NCI-H128 (cell line): ENCODE measurements around the gene RAD51B.

Experiments
- DNase-seq: peaks from one replicate; lab custom pipeline; 2025; ENCODE audit not compliant: unreplicated experiment; lab: John Stamatoyannopoulos, UW

Gene RAD51B

DNA sequence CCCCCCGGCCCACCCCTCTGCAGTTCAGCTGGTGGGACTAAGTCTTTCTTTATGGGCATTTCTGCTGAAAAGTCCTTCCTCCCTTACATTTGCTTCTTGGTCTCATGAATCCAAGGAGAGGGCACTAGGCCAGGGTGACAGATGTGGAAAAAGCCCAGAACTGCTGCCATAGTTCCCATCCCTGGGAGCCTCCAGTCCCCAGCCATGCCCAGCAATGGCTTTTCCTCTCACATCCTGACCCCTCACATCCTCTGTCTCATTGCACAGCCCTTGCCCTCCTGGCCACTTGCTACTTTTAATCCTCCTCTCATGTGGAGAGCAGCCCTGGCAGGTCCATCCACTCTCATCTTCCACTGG lies 850.8 kb downstream of the RAD51B start:
- no peak for DNase-seq

DNA sequence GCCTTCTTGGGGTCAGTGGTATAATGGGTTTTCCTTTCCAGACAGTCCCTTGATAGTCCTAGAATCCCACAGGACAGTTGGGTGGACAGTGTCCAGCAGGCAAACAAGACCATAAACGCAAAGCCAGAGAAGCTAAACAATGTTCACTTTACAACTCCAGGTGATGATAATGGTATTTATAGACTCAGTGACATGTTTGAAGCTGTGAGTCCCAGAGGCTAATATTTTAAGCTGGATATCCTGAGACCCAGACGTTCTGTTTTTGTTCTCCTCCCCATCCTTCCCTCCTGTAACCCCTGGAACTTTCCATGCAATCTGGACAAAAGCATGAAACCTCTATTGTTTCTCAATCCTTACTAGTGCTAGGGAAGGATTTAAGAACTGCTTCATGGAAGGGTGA lies 852.3 kb downstream of the RAD51B start:
- no peak for DNase-seq

DNA sequence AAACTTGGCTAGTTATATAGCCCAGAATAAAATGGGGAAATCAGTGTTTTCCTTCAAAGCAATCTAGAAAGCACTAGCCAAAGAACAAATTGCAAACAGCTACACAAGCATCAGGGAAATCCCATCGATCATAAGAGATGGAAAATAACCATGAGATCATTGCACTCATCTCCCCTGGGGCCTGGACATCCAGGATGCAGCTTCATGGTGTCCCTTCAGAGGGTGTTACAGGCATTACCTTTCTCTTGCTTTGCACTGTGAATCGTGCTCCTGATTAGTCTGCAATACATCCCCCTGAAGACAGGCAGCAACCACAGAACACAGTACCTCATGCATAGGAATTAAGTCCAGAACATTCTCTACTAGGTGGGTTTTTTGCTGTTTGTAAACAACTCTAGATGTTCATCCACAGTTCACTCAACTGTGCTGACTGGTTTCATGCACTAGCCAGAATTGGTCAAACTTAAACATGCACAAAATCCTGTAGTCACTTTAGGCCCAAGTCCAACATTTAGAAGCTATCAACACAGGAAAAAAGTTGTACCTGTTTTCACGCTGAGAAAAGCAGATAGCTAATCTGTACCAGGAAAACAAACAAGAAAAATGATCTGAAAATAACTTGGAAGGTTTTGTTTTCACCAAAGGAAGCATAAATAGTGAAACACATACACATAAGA lies 853.2 kb downstream of the RAD51B start:
- no peak for DNase-seq

DNA sequence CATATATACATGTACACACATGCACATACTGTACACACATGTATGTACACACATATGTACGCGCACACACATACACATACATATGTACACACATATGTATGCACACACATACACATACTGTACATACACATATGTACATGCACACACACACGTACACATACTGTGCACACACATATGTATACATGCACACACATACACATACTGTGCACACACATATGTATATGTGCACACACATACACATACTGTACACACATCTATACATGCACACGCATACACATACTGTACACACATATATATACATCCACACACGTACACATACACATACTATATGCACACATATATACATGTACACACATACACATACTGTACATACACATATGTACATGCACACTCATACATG lies 853.9 kb downstream of the RAD51B start:
- DNase-seq, result no peak

DNA sequence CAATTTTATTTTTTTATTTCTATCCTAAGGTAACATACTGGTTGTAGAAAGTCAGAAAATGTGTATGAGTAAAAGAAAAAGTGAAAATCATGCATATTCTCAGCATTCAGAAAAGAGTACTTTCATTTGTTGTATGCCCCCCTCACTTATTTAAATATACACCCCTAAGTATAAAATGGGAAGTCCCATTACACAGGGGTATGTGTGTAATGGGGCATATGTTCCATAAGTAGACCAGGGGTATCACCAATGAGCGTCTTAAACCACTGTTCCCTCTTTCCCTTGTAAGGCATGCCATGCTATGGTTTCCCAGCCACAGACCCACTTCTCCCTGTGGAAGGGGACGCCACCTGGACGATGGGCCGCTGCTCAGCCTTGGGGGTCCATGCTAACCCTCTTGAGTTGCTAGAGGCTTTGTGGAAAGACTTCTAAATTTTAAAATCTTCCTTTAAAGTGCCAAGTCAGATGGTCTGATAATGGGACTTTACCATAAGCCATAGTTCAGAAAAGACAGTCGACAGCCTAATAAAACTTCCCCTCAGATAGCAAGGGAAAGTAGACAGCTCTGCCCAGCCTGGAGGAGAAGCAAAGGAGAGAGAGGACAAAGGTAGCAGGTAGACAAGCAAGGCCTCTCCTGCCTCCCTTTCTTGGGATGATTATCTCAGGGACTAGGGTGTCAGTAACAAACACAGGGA lies 855.1 kb downstream of the RAD51B start:
- DNase-seq, result no peak

DNA sequence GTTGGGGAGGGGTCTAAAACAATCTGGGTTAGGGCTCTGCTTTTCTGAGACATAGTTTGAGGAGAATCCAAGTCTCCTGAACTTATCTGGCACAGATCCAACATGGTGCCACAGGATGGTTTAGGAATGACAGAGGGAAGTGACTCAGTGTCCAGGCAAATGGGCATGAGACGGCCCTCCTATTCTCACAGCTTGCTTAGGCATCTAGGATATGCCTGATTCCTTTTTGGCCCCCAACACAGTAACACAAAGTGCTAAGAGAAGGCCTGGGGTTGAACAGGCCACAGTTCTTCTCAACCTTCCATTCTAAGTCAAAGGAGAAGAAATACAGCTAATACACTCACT lies 855.6 kb downstream of the RAD51B start:
- DNase-seq, result no peak

DNA sequence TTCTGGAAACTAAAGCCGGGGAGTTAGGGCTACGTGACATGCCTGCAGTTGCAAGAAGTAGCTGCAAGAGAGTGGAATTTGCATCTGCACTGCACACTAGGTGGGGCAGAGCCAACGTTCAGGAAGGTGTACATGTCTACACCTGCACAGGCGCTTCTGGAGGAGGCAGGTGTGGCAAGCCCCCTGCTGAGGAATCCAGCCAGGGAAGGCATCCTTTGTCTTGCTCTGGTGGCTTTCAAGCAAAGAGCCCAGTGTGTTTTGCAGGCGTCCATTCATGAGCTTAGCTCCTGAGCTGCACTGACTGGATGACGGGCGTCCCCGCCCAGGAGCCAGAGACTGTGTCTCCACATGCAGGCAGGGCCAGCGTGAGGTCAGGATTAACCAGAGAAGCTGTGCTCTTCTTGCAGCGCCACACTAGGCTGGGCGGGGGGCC lies 856.9 kb downstream of the RAD51B start:
- no peak for DNase-seq

DNA sequence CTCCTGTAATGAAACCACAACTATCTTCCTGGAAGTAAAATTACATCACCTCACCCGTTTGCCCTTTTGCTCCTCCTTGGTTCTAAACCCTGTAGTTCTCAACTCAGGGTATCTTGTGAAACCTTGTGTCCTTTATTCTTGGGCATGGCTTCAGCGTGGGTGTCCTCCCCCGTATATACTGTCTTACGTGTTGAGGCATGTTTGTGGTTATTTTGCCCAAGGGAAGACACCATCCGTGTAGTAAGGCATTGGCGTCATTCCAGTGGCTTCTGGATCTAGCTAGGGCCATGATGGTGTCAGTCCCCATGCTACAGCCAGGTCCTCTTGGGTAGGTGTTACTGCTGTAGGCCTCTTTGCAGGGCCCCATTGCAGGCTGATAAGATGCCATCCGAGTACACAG lies 857.9 kb downstream of the RAD51B start:
- no peak for DNase-seq

DNA sequence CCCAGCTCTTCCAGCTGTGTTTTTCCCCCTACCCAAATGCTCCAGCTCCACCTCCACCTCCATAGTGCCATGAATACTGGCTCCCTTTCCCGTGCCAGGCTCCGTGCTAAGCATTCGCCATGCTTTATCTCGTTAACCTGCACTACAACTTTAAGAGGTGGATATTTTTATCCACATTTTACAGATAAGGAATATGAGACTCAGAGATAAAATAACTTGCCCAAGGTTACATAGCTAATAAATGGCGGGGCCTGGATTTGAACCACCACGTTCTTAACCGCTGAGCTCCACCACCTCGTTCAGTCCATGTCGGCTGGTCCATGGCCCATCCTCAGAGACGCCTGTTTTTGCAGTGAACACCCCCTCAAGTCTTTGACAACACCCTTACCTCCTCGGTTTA lies 858.3 kb downstream of the RAD51B start:
- DNase-seq, result no peak

DNA sequence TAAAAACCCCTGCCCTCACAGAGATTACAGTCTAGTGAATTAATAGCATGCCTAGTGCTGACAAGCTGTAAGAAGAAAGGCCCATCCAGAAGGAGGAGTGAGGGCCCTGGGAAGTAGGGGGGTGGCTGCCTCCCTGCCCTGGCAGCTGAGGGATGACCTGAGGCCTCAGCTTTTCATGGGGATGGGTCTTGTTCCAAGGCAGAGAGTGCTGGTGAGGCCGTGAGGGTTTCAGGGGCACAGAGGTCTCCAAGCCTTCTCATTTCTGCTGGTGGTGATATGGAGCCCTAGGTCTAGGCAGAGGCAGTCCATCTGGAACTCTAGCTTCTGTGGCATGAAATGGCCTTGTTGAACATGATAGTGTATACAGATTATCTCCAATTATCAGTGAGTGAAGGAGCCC lies 858.9 kb downstream of the RAD51B start:
- no peak for DNase-seq

DNA sequence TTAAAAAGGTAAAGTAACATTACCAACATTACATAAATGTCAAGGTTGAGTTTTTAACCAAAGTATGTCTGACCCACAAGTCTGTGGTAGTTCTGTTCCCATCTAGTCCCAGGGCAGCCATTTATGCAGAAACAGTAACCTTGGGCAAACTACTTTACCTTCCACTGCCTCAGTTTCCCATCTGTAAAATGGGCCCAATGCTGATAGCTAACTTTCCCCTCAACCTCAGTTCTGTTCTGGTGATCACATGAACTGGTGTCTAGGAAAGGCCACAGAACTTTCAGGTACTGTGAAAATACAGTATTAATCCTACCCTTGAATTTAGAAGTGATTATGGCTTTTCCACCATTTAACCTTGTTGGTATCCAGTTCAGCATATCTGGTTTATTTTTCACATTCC lies 859.7 kb downstream of the RAD51B start:
- DNase-seq, result no peak

DNA sequence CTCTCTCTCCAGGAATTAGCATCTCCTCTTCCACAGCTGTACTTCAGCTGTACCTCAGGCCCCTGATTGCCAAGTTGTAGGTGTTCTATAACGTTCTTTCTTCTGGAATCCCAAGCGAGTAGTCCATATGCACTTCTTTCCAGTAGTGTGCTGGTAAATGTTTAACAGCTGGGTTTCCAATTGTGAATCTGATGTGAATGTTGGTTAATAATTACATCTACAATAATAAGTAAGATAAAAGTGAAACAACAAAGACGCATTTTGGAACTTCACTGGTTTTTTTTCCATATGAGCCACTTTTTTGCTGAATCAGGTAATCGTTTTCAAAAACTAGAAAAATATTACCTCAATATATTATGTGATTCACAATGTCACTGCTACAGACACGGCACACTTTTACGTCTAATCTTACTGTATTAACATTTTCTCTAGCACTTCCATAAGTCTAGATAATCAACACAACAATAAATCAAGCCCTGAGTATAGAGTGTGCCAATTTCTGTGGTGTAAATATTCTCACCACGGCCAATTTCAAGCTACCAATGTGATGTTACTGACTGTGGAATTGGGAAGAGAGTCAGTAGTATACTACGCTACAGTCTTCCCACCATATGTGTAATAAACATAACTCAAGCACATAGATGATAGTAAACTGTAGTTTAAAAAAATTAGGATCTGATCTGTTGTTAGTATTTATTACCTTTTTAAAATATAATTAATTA lies 860.3 kb downstream of the RAD51B start:
- DNase-seq, result no peak

DNA sequence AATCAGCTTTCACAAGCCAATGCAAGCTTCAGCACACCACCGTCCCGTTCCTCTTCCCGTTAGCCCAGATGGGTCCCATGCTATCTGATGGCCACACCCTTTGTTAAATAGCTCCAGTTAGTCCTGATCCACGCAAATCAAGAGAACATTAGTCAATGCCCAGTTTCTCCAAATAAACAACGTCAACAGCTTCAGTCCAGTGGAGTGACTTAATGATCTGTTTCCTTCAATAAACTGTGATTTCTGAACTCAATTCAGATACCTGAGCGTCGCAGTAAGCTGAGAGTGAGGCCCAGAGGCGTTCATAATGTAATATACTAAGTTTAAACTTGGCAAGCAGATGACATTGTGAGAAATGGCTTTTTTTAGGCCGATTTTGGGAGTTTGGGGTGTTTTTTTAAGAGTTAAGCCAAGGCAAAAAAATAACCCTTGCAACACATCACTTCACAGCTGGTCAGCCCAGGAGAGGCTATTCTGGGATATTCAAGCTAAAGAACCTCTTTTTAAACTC lies 861.0 kb downstream of the RAD51B start:
- no peak for DNase-seq

DNA sequence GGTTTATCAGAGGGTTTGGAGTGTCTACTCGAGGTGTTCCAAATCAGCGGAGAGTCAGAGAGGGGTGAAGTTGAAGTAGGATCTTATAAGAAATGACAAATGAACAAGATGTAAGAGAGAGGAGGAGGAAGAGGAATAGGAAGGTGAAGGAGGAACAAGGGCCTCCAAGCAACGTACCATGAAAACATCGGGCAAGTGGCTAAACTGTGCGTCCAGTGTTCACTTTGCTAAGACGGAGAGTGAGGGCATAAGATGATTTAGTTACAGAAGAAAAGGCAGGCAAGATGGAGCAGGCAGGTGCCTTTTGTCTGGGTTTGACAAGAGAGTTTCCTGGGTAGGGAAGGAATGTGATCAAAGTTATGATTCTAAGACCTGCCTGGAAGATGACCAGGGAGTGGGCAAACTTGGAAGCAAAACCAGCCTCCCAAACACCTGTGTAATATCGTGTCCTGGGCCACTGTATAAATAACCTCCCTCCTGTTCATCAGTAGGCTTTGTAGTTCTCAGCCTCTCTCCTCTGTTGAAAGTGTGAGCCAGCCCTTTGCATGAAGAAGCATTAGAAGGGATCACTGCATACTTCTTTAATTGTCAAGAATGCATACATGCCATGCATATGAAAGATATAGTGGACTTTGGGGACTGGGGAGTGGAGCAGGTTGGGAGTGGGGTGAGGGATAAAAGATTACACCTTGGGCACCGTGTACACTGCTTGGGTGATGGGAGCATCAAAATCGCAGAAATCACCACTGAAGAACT lies 861.9 kb downstream of the RAD51B start:
- no peak for DNase-seq

DNA sequence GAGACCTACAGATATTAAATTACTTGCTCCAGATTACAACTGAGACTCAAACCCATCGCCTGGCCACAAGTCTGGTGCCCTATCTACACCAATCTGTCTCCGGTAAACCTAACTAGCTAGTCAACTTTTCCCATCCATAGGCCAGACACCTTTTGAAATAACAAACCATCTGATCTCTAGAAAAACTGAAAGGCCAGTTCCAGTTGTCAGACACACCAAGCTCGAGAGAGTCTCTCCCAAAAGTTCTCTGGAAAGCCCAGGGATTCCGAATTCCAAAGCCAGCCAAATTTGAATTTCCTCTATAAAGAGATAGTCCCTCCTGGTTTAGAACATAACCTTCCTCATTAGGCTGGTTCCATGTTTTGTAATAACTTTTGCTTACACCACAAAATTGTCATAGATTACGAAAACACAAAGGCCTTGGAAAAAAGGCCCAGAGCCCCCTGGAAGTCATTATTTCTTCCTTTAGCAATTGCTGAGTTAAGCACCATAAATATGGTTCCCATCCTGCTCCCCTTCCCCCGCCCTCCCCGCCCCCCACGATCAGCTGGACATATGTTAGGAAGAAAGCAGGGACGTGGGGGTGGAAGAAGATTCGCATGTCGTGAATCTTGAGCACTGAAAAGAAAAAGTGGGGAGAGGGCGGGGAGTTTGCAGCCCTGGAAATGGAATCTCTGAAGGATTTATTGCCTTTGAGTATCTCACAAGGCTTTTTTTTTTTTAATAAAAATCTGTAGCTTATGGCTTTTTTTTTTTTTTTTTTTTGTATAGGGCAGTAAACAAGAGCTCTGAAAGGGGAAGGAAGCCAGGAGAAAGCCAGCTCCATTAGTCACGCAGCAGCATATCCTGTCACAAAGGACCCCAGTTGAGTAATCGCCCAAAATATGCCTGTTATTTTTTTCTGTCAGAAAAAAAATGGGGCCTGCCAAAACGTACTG lies 862.9 kb downstream of the RAD51B start:
- DNase-seq, result no peak

DNA sequence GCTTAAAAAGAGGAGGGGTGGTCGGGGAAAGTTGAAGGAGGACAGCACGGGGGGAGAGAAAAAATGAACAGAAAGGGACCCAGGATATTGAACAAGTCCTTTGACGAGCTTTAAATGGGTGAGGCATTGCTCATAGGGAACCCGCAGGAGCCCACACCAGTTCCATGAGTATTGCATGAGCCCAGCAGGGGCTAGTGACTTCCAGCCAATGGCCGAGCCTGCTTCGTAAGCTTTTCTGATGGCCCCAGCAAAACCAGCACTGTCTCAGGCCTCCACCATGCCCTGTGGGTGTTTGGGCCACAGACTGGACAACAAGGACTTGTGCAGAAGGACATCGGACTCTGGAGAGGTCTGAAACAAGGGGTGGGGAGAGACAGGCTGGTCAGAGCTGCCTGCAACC lies 863.7 kb downstream of the RAD51B start:
- DNase-seq, result no peak

DNA sequence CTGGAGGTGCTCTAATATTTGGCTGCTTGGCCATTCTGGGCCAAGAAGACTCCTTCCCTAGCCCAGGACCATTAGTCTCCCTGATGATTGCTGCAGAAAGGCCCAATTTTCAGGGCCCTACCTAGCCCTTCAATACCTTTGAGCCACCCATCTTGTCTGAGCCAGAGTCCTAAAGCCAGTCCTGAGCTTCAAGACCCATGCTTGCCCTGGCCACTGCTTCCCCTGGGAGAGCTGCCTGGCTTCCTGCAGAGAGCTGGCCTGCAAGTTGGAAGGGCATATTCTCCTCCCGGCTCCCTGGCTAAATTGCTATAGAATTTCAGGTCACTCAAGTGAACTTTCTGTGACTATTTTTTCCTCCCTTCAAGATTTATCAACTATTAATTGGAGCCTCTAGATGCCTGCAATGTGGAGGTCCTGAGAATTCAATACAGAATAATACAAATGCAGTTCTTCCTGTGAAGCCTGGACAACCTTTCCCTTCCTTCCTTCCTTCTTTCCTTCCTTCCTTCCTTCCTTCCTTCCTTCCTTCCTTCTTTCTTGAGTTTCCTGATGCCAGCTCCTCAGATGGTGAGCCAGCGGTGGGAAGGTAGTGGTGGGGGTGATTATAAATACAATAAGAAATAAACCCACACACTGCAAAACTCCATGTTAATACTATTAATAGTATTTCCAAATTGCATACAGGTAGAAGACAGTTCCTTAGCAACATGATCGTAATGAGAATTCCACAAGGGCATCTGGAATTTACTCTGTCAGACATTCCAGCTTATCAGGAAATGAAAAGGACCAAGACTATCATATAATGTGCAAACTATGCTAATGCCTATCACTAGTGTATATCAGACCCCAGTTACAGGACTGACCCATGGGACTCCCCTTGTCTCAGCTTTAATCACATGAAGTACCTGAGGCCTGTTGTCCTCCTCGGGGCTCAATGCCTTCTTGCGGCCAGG lies 865.2 kb downstream of the RAD51B start:
- no peak for DNase-seq

DNA sequence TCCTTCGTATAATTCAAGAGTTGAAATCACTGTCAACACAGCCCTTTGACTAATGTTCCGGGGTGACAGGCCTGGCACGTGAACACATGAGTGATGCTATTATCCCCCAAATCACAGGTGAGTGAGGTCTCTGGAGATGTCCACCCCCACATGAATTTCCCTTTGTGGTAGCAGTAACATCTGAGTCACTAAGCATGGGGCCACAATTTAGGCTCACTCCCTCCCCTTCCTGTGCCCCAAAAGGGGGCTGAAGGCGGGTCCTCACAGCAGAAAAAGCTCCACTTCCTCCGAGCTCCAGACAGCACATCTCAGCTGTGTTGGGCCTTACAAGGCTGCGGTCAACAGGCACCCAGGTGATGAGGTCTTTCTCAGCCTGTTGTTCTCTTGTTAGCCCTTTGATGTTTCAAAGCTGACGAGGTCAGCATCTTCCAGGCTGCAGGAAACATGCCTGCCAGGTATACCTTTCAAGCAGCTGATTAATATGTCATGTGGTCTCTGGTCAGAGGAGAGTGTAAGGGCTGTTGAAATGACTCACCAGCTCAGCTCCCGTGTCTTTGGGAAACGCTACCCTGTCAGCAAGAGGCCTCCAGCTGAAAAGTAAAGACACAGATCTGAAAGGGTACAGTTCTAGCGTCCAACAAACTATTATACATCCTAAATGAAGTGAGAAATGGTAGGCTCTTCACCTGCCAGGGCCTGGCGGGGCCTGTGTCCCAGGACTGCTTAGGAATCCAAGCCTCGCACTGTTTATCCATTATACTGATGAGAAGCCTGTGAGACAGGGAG lies 866.0 kb downstream of the RAD51B start:
- DNase-seq, result no peak

DNA sequence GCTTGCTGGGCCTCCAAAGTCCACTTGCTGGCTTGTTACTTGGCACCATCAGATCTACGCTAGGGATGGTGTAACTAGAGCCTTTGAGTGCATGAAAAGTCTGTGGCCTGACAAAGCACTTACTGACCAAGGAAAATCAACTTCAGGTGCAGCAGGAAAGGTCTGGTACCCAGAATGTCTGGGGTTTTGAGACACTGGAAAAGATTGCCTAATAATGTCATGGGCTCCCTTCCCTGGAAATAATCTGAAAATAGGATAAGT lies 866.6 kb downstream of the RAD51B start:
- no peak for DNase-seq
